HG03354 (cell line): ENCODE measurements around the gene PXMP4.

Experiments
- ATAC-seq: cut with Tn5 transposase; IDR thresholded peaks from one replicate; pipeline ENCODE4 v1.9.1; 2021; ENCODE audit warnings: mild to moderate bottlenecking; ENCODE audit not compliant: unreplicated experiment, poor library complexity, severe bottlenecking

PXMP4 gene

GRCh38 chr20:33663161-33664084 is 56.7 kb downstream of the PXMP4 start:
- ATAC-seq = peak; percentile 47

GRCh38 chr20:33662172-33662571 is 57.9 kb downstream of the PXMP4 start, which contains the start of gene C20orf144:
Gene C20orf144 (plus strand): TSS chr20:33662327. CDS start chr20:33662346, 19 bp downstream.
- no peak for ATAC-seq

- ATAC-seq = no peak
Observed at GRCh38 chr20:33660685-33661058, 59.4 kb downstream of the PXMP4 start.

- no peak for ATAC-seq
Observed at GRCh38 chr20:33660035-33660684, 60.0 kb downstream of the PXMP4 start.

- ATAC-seq = no peak
Observed at GRCh38 chr20:33659341-33660034, 60.6 kb downstream of the PXMP4 start.

GRCh38 chr20:33658929-33659328 is 61.2 kb downstream of the PXMP4 start:
- ATAC-seq = no peak

- ATAC-seq = no peak
Observed at GRCh38 chr20:33658510-33658909, 61.6 kb downstream of the PXMP4 start.

- ATAC-seq = no peak
Observed at GRCh38 chr20:33657704-33658095, 62.4 kb downstream of the PXMP4 start.

- ATAC-seq = no peak
Observed at GRCh38 chr20:33656783-33657703, 63.1 kb downstream of the PXMP4 start.

- ATAC-seq = no peak
Observed at GRCh38 chr20:33656010-33656782, 63.9 kb downstream of the PXMP4 start.

GRCh38 chr20:33655164-33655563 is 64.9 kb downstream of the PXMP4 start:
- no peak for ATAC-seq

- no peak for ATAC-seq
Observed at GRCh38 chr20:33654680-33655161, 65.4 kb downstream of the PXMP4 start.

- no peak for ATAC-seq
Observed at GRCh38 chr20:33653900-33654596, 66.1 kb downstream of the PXMP4 start.

GRCh38 chr20:33653218-33653899 is 66.8 kb downstream of the PXMP4 start:
- no peak for ATAC-seq
